Activated T-helper 9 cell treated with anti-CD3 and anti-CD28 coated beads, Interleukin-2, amount 50 U/mL, for 16 hours (primary cell): Measurements from ENCODE around the gene TRAPPC3L.
A peak's percentile ranks its signal among the peaks of the same experiment; 100 is the strongest.

ENCODE experiments used
- DNase-seq: peaks from one replicate; pipeline ENCODE4 v3.0.0-alpha.2; 2020; ENCODE audit warnings: low read depth

TRAPPC3L gene

GRCh38 chr6:116545651-116546050, at the start of gene TRAPPC3L:
Gene TRAPPC3L, minus strand, starts transcription at chr6:116545684. Its CDS starts 170 bp downstream, at chr6:116545514.
- DNase-seq = no peak

DNA sequence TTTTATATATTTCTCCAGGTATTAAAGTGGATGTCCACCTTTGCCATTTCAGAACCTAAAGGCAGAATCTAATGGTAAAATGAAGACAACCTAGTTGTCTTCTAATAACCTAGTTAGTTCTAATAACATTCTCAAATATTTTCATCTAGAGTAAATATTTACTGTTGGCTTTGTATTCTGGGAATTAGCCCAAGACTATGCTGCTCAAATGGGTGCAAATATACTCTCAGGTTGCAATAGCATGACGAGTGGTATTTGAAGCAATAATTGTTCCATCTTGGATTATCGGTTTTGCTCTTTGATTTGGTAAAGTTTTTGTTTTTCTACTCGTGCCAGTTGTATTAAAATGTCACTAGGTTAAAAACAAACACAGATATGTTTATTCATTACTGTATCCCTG, 49.8 kb upstream of the TRAPPC3L start:
- no peak for DNase-seq

DNA sequence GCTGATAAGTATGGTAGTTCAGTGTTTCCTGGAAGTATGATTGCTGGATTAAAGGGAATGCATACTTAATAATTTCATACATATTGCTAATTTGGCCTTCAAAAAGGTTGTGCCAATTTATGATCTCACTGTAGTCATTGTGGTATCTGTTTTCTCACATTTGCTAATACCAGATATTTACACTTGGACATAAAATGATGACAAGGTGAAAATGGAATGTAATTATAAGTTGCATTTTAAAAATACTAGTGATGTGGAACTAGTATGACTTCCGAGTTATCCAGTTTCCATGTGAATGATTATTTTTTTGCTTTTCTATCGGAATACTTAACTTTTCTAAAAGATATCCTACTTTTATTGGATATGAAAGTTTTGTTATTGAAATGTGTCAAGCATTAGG, 41.3 kb upstream of the TRAPPC3L start:
- DNase-seq = no peak

- DNase-seq = no peak
These were observed 40.8 kb upstream of the TRAPPC3L start for GRCh38 chr6:116586276-116586675.

GRCh38 chr6:116580198-116580597, 34.7 kb upstream of the TRAPPC3L start:
- no peak for DNase-seq

DNA sequence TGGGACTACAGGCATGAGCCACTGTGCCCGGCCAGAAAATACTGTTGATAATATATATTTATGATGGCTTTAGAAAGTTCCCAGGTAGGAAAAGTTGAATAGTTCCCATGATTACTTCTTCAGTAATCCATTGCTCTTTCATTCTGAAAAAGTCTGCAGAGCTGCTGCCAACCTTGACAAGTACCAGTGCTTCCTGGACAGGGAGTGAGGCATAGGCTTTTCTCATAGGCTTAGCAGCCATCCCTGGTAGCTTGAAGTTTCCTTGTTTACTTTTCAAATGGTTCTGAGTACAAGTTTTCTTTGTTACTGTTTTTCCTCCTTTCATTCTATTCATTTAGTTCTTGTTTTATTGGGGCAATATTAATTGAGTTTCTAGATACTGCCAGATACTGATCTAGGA, 33.7 kb upstream of the TRAPPC3L start:
- no peak for DNase-seq

GRCh38 chr6:116578335-116578734, 32.9 kb upstream of the TRAPPC3L start:
- DNase-seq = no peak

DNA sequence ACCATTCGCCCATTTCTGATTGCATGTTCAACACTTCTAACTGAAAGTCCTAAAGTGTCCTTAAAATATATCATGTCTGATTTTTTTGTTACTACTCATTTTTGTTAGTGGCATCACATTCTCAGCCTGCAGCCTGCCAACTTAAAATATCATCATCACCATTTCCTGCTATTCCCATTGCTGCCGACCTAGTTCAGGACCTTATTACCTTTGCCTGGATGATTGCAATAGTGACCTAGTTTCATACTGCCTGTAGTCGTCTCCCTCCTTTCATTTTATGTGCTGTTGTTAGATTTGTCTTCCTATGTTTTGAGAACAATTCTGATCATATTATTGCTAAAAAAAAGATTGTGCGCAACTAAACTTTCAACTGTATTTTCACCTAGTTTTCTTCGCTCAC, 32.0 kb upstream of the TRAPPC3L start:
- DNase-seq = no peak

DNA sequence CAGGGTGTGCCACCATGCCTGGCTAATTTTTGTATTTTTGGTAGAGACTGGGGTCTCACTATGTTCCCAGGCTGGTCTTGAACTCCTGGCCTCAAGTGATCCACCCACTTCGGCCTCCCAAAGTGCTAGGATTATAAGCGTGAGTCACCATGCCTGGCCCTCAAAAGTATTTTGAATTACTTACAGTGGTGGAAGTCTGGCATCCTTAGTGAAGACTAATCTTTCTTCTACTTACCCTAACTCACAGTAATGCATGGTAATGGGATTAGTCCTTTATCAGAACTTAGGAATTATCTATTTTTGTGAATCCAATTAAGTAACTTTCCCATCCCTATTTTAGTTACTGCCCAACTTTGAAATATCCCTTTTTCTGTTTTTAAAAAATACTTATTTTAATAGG, 29.7 kb upstream of the TRAPPC3L start:
- no peak for DNase-seq

- no peak for DNase-seq
These were observed 26.7 kb upstream of the TRAPPC3L start for GRCh38 chr6:116572162-116572561.

GRCh38 chr6:116571683-116572000, 26.2 kb upstream of the TRAPPC3L start:
- no peak for DNase-seq

- peak; percentile 98 for DNase-seq
These were observed 25.6 kb upstream of the TRAPPC3L start, which contains the start of gene RWDD1 for GRCh38 chr6:116570856-116571682. Gene RWDD1, plus strand, starts transcription at chr6:116571504. Its CDS starts 79 bp downstream, at chr6:116571583.

- DNase-seq = no peak
These were observed 23.6 kb upstream of the TRAPPC3L start for GRCh38 chr6:116568821-116569755.

DNA sequence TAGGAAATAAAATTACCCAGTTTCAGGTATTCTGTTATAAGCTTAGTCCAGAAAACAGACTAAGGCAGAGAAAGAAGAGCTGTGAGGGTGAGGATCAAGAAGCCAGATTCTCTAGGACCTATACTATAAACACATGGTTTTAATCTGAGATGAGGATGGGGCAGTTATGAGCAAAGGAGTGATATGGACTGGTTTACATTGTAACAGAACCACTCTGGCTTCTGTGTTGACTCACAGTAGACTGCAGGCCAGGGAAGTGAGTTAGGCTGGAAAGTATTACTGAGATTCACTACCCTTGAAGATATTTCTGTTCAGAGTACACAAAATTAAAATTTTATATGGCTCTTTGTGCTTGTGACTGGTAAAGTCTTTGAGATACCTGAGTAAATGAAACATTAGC, 22.6 kb upstream of the TRAPPC3L start:
- no peak for DNase-seq

DNA sequence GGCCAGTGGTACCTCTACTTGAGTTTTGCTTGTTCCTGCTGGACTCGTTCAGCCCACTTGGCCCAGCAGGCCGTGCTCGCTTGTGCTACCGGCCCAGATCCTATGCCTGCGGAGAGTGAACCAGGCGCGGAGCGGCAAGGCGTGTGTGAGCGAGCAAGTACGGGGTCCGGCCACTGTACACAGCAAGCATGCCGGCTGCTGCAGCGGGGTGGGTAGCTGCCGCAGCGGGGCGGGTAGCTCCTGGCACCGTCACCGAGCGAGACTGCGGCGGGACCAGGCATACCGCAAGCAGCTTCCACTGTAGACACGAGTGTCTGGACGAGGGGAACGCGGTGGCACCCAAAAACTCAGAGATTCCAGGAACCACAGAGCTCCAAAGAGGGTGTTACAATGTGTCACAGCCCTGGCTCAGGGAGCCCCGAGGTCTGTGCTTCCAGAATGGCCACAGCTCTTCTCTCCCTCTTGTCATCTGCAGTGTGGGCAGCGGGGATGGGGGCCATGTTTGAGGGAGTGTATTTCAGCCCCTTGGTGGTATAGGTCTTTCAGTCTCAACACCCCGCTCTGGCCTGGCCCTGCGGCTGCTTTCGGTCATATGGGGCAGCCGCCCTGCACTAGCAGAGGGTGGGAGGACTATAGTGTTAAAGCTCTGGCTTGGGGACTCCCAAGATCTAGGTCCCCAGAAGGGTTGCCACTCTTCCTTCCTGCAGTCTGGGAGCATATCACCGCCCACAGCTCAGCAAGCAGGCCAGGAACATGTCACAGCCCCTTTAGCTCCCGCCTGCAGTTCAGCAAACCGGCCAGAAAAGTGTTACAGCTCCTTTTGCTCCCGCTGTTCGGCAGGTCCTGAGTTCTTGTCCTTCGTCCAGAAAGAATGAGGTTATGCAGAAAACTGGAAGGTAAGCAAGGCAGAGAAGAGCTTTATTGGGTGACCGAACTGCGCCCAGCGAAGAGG, 19.7 kb upstream of the TRAPPC3L start:
- no peak for DNase-seq

GRCh38 chr6:116564311-116564710, 18.8 kb upstream of the TRAPPC3L start:
- DNase-seq = no peak

- no peak for DNase-seq
These were observed 18.3 kb upstream of the TRAPPC3L start for GRCh38 chr6:116563830-116564229.

DNA sequence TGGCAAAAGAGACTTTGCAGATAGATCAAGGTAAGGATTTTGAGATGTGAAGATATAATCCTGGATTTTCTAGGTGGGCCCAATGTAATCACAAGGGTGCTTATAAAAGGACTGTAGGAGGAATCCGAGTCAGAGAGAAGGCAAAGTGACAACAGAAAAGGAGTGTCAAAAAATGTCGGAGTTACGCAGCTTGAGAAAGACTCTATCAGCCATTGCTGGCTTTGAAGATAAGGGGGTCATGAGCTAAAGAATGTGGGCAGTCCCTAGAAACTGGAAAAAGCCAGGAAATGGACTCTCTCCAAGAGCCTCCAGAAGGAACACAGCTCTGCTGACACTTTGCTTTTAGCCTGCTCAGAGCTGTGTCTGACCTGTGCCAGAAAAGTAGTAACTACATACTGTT, 17.1 kb upstream of the TRAPPC3L start:
- no peak for DNase-seq

DNA sequence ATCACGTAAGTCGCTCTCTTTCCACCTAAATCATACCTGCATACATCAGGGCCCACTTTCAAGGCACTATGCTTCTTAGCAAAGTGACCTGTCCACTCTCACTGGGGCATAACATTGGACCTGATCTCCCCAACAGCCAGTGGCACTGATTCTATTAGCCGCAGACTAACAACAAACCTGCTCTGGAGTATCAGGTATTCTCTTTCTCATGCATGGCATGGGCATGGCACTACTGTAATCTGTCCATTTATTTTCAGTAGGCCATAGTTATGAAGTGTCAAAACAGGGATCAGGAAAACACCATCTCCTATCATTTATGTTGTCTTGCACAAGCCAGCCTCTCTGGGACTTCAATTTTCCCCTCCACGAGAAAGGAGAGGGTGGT, 16.5 kb upstream of the TRAPPC3L start:
- DNase-seq = no peak

GRCh38 chr6:116561377-116562018, 16.0 kb upstream of the TRAPPC3L start:
- DNase-seq = peak; percentile 44

DNA sequence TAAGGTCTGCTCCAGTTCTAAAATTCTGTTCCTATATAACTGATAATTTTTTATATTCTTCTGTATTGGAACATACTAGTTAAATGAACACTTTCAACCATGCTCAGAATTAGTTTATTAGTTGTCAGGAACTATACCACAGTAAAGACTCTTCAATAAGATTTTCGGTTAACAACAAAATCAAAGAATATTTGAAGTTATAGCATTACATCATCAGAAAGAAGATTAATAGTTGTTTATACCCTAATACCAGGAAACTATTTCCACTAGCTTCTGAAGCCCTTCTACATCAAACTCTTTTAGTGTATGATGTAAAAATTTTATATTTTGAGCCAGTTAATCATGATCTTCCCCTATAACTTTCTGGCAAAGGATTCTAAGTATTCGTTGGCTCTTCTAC, 14.6 kb upstream of the TRAPPC3L start:
- no peak for DNase-seq
